ENCODE data around the gene OR2C1. TPM values are rescaled to one million over a fixed set of nuclear protein-coding genes. Genes with fewer than 3 reads are reported as not detected.

OR2C1 gene
- total RNA-seq, 1 donor from 2014 or later: not detected

GRCh38 chr16:3401719-3402397 is 46.2 kb downstream of the OR2C1 start:
- Mint-ChIP-seq H3K4me3 (ENCODE audit: unreplicated experiment) (peak overlapping the region; percentile 83), H3K27ac (ENCODE audit: unreplicated experiment) (peak overlapping the region; percentile 88), H3K27me3 (ENCODE audit: low read depth) (no peaks in the 10 kb centered on the region), H3K9me3 (ENCODE audit: low read depth) (peaks cover 40% of the 10 kb centered on the region), H3K4me1 (ENCODE audit: low read depth) (peaks cover 15% of the 10 kb centered on the region), H3K36me3 (ENCODE audit: low read depth) (peaks cover 51% of the 10 kb centered on the region)
- DNase-seq (ENCODE audit: low spot score): no peak
- TF ChIP-seq, protein P1, sequence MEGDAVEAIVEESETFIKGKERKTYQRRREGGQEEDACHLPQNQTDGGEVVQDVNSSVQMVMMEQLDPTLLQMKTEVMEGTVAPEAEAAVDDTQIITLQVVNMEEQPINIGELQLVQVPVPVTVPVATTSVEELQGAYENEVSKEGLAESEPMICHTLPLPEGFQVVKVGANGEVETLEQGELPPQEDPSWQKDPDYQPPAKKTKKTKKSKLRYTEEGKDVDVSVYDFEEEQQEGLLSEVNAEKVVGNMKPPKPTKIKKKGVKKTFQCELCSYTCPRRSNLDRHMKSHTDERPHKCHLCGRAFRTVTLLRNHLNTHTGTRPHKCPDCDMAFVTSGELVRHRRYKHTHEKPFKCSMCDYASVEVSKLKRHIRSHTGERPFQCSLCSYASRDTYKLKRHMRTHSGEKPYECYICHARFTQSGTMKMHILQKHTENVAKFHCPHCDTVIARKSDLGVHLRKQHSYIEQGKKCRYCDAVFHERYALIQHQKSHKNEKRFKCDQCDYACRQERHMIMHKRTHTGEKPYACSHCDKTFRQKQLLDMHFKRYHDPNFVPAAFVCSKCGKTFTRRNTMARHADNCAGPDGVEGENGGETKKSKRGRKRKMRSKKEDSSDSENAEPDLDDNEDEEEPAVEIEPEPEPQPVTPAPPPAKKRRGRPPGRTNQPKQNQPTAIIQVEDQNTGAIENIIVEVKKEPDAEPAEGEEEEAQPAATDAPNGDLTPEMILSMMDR (IDR thresholded peaks at IDR 0.05): no peak

Other genes starting within 250 kb of the OR2C1 start
- gene ZNF205, start 243.3 kb upstream of the OR2C1 start, total RNA-seq: 12.9 to 13.7 TPM (median 13.2 TPM) in 3 replicates
- gene ZNF213, start 220.9 kb upstream of the OR2C1 start, total RNA-seq: 10.6 to 13.0 TPM (median 10.8 TPM) in 3 replicates
- gene OR1F1, start 167.7 kb upstream of the OR2C1 start, total RNA-seq: 0.37 to 0.38 TPM in 2 of 3 replicates, not detected in the other
- 6.6 to 7.8 TPM (median 7.6 TPM) in 3 replicates for gene ZNF200, start 120.7 kb upstream of the OR2C1 start, total RNA-seq
- gene MEFV, start 99.3 kb upstream of the OR2C1 start, total RNA-seq: not detected in 3 replicates
- 22.9 to 28.2 TPM (median 24.6 TPM) in 3 replicates for gene ZNF263, start 72.4 kb upstream of the OR2C1 start, total RNA-seq
- gene TIGD7, start 50.5 kb upstream of the OR2C1 start, total RNA-seq: 5.4 to 7.1 TPM (median 6.2 TPM) in 3 replicates
- gene ZNF75A, start 50.4 kb upstream of the OR2C1 start, total RNA-seq: 20.9 to 22.0 TPM (median 21.6 TPM) in 3 replicates
- gene ZSCAN32, start 45.1 kb downstream of the OR2C1 start, total RNA-seq: 11.3 to 13.4 TPM (median 13.3 TPM) in 3 replicates
- gene ZNF174, start 45.3 kb downstream of the OR2C1 start, total RNA-seq: 8.7 to 13.8 TPM (median 10.6 TPM) in 3 replicates
- 2.0 to 2.7 TPM (median 2.5 TPM) in 3 replicates for gene ZNF597, start 87.6 kb downstream of the OR2C1 start, total RNA-seq
- gene NAA60, start 87.8 kb downstream of the OR2C1 start, total RNA-seq: 46.5 to 51.1 TPM (median 47.2 TPM) in 3 replicates
- gene C16orf90, start 139.6 kb downstream of the OR2C1 start, total RNA-seq: not detected in 3 replicates
- 19.3 to 21.8 TPM (median 20.6 TPM) in 3 replicates for gene CLUAP1, start 145.1 kb downstream of the OR2C1 start, total RNA-seq
- gene NLRC3, start 221.5 kb downstream of the OR2C1 start, total RNA-seq: 0.05 to 0.24 TPM (median 0.12 TPM) in 3 replicates

Data from chondrocyte (in vitro differentiated cells).